Rectal smooth muscle tissue (tissue), 1 donor: Measurements from ENCODE around the gene PAX9.

Experiments
- H3K27ac ChIP-seq: one replicate; pipeline ENCODE4 v1.7.0; 2013; ENCODE audit warnings: low read depth, low read length, inconsistent platforms
- H3K27me3 ChIP-seq: one replicate; pipeline ENCODE4 v1.7.0; 2013; ENCODE audit warnings: low read length; ENCODE audit not compliant: control insufficient read depth, insufficient read depth
- H3K36me3 ChIP-seq: one replicate; pipeline ENCODE4 v1.7.0; 2013; ENCODE audit warnings: low read length; ENCODE audit not compliant: control insufficient read depth, insufficient read depth
- H3K4me1 ChIP-seq: one replicate; pipeline ENCODE4 v1.7.0; 2013; ENCODE audit warnings: low read length; ENCODE audit not compliant: control insufficient read depth, insufficient read depth
- H3K4me3 ChIP-seq: one replicate; pipeline ENCODE4 v1.7.0; 2013; ENCODE audit warnings: low read length
- H3K9ac ChIP-seq: one replicate; pipeline ENCODE4 v1.7.0; 2013; ENCODE audit warnings: low read length

PAX9 gene

DNA sequence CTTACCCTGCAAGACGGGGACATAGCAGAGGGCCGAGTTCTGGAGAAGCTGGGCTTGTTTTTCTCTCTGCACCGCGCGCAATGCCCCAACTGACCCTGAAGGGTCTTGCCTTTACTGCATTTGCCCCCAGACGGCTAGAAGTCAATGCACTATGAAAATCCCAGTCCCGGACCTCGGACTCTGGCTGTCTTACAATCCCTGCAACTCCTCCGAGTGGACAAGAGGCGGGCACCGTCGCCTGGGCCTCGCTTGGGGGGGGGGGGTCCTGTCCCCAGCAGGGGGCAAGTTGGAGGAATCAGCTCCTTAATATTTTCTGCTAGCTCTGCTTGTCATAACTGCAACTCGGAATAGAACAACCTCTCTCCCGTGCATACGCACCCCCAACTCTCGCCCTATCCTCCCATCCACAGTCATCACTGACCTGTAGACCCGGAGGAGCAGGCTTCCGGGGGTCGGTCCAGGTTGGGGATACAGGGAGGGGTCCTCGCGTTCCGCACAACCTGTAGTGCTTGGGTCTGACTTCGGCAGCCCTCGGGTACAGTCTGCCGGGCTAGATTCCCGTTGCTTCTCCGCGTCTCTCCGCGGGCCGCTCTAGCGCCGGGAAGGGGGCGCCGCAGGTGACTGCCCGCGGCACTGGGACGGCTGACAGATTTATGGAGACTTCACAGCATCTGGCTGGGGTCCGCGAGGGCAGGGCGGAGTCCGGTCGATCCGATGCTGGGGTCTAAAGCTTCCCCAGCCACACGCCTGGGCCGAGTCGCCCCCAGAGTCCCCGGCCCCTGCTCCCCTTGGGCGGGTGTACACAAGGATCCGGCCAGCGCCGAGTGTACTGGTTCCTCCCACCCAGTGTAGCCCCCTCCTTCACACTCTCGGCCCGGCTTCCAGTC is 3.3 kb upstream of the PAX9 start:
- H3K27me3 ChIP-seq, result peaks cover 80% of the 10 kb centered on the region
- H3K4me1 ChIP-seq, result peaks cover 7% of the 10 kb centered on the region
- no peak overlapping the region for H3K27ac ChIP-seq
- no peak overlapping the region for H3K9ac ChIP-seq
- no peaks in the 10 kb centered on the region for H3K36me3 ChIP-seq
- peak overlapping the region; percentile 36 for H3K4me3 ChIP-seq

DNA sequence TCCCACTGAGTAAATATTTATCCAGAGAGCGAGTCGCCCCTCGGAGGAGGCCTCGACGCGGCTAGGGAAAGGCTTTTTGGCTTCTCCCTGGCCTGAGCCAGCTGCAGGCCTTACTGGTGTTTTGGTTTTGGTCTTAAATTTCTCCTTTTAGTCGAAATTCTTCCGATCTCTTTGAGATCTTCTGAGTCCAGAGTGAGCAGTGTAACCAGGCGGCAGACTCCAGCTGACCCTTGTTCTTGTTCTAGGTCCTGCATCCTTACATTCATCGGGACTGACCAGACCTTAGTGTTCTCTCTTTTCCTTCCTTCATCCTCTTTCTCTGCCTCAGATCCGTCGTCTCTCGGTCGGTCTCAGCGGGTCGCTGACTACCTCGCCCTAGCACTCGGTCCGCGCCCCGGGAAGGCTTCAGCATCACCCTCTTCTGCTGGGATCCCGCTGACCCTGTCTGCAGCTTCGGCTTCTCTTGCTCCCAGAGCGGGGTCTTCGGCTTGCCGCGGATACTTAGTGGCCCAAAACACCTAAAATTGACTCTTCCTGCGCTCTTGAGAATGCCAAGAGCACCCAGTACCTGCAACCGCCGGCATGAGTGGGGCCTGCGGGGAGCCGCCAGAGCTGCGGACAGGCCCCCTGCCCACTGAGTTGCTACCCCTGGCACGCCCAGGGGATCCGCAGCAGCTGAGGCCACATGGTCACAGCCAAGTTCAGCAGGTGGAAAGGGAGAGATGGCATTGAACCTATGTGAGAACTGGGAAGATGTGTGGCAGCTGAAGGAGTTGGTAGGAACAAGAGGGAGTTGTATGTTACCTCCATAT is 2.4 kb upstream of the PAX9 start:
- no peak overlapping the region for H3K9ac ChIP-seq

DNA sequence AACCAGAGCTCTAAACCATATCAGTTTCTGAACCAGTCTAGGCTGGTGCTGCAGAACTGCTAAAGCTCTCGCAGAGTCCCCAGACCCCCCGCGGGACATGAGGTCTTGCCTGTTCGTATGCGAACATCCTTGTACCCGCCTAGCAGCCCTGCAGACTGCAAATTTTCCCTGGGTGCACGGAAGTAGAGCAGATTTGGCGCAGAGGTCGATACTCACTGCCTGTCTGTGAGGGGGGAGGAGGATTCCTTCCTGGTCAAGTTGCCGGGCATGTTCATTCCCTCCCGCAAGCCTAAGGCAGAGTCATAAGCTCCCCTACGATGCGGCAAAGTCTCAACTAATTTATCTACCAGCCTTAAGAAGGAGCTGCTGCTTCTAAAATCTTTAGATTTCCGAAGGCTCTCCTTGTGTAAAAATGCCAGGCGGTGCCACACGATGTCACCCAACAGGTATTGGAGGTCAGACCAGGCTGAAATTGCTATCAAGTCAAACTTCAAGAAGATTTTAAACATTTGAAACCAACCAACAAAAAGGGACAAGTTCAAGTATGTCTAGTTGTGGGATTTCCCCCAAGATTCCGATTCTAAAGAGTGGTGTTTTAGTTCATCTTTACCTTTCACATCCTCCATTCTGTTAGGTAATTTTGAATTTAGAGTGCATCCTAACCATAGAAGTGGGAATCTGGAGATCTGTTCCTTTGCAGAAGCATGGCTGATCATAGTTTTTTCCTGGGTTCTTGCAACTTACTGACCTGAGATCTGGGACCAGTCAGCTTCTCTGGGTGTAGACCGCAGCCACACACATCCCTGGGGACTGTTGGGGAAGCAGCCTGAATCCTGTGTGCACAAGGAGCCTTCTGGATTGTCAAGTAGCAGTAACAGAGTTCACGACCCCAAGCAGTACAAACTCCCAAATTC is 1.6 kb upstream of the PAX9 start:
- Histone ChIP-seq H3K27me3 (peaks cover 72% of the 10 kb centered on the region), H3K4me3 (no peak overlapping the region), H3K9ac (no peak overlapping the region), H3K4me1 (peaks cover 10% of the 10 kb centered on the region), H3K27ac (no peak overlapping the region), H3K36me3 (no peaks in the 10 kb centered on the region)

More for the DNA sequence above, 2.4 kb upstream of the PAX9 start:
- no peak overlapping the region for H3K4me3 ChIP-seq
- H3K36me3 ChIP-seq, result no peaks in the 10 kb centered on the region
- peaks cover 80% of the 10 kb centered on the region for H3K27me3 ChIP-seq
- no peak overlapping the region for H3K27ac ChIP-seq
- H3K4me1 ChIP-seq, result peaks cover 10% of the 10 kb centered on the region

DNA sequence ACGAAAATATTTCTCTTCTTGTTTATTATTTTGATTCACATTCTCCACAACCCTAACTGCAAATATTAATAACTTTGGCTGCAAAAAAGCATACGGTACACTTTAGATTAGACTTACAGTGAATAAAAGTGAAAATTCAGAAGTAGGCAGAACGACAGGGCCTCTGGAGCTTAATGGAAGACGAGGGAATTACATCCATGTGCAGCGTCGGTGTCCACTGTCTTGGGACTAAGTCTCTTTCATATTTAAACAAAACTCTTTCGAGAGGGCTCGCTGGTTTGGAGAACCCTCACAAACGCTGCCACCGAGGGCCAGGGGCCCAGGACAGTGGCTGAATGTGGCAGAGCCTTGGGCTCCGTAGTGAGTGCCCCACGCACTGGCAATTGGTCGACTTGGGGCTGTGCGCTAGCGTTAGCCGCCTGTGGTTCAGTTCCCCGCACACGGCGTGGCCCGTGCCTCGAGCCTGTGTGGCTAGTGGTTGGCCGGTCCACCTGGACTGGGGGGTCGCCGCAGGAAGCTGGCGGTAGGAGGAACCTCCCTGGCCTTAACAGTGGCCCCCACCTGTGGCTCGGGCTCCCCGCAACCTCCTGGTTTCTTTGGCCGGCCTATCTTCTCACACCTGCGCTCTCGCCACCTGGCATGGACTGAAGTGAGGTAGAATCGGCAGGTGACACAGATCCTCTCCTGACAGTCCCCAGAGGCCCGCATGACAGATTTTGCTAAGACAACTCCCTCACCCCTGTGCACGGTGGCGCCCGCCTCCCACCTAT is 739 bp upstream of the PAX9 start:
- peaks cover 64% of the 10 kb centered on the region for H3K27me3 ChIP-seq
- H3K4me1 ChIP-seq, result peaks cover 10% of the 10 kb centered on the region
- H3K4me3 ChIP-seq, result peak overlapping the region; percentile 56
- no peak overlapping the region for H3K9ac ChIP-seq
- no peaks in the 10 kb centered on the region for H3K36me3 ChIP-seq
- no peak overlapping the region for H3K27ac ChIP-seq

DNA sequence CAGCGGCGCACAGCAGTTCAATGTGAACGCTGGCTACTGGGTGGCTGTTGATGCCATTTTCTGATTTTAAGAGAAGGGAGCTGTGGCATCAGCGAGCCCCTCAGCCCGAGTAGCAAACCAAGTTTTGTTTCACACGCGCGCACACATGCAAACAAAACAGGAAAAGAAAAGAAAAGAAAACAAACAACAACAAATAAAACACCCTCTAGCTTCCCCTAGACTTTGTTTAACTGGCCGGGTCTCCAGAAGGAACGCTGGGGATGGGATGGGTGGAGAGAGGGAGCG is 540 bp downstream of the PAX9 start:
- H3K27ac ChIP-seq, result no peak overlapping the region
- no peak overlapping the region for H3K9ac ChIP-seq

DNA sequence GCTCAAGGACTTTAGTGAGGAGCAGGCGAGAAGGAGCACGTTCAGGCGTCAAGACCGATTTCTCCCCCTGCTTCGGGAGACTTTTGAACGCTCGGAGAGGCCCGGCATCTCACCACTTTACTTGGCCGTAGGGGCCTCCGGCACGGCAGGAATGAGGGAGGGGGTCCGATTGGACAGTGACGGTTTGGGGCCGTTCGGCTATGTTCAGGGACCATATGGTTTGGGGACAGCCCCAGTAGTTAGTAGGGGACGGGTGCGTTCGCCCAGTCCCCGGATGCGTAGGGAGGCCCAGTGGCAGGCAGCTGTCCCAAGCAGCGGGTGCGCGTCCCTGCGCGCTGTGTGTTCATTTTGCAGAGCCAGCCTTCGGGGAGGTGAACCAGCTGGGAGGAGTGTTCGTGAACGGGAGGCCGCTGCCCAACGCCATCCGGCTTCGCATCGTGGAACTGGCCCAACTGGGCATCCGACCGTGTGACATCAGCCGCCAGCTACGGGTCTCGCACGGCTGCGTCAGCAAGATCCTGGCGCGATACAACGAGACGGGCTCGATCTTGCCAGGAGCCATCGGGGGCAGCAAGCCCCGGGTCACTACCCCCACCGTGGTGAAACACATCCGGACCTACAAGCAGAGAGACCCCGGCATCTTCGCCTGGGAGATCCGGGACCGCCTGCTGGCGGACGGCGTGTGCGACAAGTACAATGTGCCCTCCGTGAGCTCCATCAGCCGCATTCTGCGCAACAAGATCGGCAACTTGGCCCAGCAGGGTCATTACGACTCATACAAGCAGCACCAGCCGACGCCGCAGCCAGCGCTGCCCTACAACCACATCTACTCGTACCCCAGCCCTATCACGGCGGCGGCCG is 1.1 kb downstream of the PAX9 start:
- Histone ChIP-seq H3K27ac (no peak overlapping the region), H3K36me3 (no peaks in the 10 kb centered on the region), H3K4me1 (peaks cover 8% of the 10 kb centered on the region), H3K27me3 (peaks cover 60% of the 10 kb centered on the region), H3K4me3 (peak overlapping the region; percentile 56), H3K9ac (no peak overlapping the region)

More for the DNA sequence above, 540 bp downstream of the PAX9 start:
- Histone ChIP-seq H3K27me3 (peaks cover 62% of the 10 kb centered on the region), H3K36me3 (no peaks in the 10 kb centered on the region), H3K4me1 (peaks cover 8% of the 10 kb centered on the region), H3K4me3 (peak overlapping the region; percentile 56)

DNA sequence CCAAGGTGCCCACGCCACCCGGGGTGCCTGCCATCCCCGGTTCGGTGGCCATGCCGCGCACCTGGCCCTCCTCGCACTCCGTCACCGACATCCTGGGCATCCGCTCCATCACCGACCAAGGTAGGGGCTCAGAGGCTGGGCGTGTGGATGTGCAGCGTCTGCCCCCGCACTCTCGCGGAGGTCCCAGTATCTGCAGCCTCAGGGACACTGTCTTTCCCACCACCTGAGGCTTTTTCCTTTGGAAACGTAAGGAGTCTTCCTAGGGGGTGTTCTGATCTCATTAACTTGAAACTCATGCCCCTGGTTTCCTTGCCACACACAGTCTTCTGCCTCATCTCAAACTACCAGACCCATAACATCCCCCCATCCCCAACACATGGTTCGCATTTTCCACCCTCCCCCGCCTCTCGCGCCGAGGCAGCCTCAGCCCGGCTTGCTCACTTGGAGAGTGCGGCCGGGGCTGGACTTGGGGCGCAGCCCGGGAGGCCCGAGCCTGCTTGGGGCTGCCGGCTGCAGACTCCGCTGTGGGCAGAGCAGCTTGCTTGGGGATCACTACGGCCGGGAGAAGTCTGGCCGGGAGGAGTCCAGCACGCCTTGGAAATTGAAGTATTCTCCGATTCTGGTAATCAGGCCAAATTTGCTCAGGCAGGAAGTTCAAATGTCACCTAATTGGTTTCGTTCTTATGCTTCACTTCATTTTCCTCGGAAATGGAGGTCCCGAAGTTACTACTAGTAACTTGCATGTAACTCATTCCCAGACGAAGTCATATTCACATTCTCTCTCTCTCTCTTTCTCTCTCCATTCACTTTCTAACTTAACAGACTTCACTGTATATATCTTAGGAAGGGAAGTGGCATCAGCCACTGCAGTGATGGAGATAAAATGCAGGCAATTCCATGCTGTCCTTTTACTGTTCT is 2.0 kb downstream of the PAX9 start:
- peaks cover 52% of the 10 kb centered on the region for H3K27me3 ChIP-seq
- H3K36me3 ChIP-seq, result no peaks in the 10 kb centered on the region
- peak overlapping the region; percentile 56 for H3K4me3 ChIP-seq
- H3K9ac ChIP-seq, result no peak overlapping the region
- peaks cover 8% of the 10 kb centered on the region for H3K4me1 ChIP-seq
- H3K27ac ChIP-seq, result no peak overlapping the region

DNA sequence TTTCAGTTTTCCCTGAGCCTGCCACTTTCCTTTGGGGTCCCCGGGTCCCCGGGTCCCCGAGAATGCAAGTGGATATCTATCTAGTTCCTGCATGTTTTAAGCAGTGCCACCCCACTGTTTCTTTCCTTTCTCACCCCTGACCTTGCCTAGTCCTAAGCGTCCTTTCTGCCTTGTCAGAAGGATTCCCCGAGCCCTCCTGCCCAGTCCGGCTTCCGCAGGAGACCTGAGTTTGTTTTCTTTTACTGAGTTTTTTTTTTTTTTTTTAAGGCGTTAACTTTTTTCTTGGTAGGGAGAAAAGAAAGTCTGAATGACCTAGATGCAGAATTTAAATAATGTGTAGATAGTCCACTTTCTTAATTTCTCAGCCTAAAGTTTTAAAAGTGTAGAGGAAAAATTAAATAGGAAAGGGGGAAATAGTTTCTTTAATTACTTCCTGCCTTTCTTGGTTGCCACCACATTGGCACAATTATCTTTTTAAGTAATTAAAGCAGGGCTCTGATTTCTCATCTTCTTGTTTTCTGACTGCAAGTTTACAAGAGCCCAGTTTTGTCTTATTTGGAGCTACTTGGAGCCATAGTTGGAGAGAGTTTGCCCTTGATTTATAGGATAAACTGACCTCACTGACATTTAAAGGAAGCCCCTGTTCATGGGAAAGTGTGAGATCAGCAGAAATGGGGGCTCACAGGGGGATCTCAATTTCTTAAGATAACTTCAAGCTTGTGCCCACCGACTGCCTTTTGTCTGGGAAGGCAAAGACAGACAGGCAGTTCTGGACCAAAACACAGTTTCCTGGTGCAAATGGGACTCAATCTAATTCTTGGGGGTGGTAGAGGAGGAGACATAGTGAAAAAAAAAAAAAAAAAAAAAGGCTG is 2.9 kb downstream of the PAX9 start:
- Histone ChIP-seq H3K36me3 (no peaks in the 10 kb centered on the region), H3K9ac (no peak overlapping the region), H3K27me3 (peaks cover 48% of the 10 kb centered on the region), H3K27ac (no peak overlapping the region), H3K4me1 (peaks cover 8% of the 10 kb centered on the region), H3K4me3 (no peak overlapping the region)

DNA sequence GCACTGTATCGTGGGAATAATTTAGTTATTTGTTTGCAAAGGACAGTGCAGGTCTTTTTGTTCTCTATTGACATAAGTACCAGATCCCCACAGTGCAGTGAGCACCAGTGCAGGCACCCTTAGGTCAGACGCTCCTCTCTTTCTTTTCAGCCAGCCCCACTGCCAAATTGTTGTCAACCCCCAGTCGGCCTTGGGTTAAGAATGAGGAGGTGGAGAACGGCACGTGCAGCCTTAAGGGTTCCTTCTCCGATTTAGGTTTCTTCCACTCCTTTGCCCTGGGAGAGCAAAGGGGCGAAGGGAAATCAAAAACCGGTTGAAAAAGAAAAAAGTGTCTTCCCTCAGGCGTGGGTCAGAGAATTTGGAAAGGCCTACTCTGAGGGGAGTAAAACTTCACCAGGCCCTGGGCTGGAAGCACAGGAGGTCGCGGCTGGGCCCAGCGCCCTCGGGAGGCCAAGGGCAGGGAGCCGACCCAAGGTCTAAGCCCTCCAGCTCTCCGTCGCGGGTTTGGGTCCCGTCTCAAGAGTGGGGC is 4.3 kb downstream of the PAX9 start:
- Histone ChIP-seq H3K9ac (no peak overlapping the region), H3K27me3 (peaks cover 41% of the 10 kb centered on the region), H3K36me3 (no peaks in the 10 kb centered on the region), H3K4me3 (no peak overlapping the region), H3K27ac (no peak overlapping the region), H3K4me1 (peaks cover 8% of the 10 kb centered on the region)
